Measurements from ENCODE around the gene LIPC.
"Not testable (repeated sequence)": the region's sequence is repeated elsewhere in the genome, so short reads cannot be mapped to it uniquely, and the experiment has no call there.

Gene LIPC

DNA sequence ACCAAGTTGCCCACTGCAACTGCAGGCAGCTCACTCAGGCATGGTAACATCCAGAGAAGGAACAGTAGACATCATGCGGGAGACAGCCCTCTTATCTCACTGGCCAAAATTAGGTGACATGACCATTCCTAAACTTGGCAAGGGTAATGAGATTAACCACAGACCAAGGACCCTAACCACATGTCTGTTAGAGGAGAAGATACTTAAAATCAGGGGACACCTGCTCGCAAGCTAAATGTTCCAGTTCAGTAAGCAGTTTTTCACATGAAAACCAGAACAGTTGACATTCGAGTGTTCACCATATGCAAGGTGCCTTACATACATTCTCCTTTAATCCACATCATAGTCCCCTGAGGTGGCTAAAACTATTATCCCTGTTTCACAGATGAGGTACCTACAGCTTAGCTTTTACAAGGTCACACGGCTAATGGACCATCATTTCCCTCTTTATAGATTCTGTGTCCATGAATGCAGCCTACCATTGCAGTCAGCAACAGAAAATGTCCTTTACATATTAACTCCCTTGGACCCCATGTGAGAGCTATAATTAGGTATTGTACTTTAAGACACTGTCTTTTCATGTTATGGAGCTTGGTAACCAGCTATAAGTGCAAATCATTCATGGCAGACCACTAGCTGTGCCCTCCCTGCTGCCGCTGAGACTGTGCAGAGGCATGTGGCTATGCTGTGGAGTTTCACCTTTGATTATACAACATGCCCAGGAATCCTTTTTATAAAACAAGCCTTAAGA is 154.1 kb downstream of the LIPC start:
- DNase-seq (ENCODE audit: low read depth), result no peak

DNA sequence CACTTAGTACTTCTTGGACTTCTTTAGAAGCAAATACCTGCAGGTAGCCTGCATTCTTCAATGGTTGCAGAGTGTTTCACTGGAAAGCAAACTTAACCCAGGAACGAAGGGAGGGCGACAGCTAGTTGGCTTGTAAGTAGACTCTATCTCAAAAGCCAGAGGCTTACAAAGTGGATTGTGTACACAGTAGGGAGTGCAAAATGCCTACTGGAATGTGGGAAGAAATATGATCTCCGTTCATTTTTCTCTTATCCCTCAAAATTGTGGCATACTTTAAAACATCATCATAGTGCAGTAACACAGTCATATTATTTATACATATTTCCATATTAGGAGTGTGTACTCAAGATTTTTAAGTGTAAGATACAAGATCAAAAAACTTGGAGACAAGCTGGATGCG is 155.7 kb downstream of the LIPC start:
- DNase-seq (ENCODE audit: low read depth), result no peak

DNA sequence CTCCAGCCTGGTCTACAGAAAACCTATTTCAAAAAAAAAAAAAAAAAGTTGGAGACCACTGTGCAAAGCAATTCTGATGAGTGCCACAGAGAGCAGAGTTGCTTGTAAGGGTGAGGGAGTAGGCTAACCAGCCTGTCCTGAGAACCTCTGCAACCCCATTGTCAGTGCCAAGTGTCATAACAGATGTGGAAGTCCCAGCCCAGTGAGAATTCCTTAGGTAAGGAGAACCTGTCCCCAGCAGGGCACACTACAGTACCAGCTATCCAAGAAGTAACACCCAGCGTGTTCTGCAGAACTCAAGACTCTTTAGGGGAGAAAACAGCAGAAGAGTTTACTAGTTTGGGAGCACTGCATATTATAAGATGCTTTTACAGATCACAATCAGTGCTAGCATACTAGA is 156.3 kb downstream of the LIPC start:
- no peak for DNase-seq (ENCODE audit: low read depth)

DNA sequence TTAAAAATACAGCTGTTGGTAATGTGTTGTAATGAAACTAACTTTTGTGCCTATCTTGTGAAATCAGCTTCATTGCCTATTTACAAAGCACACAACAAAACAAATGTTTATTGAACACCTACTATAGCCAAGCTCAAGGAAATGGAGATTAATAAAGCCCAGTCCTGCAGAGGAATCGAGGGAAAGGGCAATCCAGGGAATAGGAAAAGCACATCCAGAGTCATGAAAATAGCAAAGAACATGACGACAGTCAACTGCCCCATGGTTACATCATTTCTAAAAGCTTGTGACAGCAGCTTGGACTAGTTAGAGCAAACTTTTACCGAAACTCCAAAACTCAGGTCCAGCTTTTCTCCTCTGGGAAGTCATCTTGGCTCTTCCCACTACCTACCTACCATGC is 157.3 kb downstream of the LIPC start:
- no peak for DNase-seq (ENCODE audit: low read depth)

DNA sequence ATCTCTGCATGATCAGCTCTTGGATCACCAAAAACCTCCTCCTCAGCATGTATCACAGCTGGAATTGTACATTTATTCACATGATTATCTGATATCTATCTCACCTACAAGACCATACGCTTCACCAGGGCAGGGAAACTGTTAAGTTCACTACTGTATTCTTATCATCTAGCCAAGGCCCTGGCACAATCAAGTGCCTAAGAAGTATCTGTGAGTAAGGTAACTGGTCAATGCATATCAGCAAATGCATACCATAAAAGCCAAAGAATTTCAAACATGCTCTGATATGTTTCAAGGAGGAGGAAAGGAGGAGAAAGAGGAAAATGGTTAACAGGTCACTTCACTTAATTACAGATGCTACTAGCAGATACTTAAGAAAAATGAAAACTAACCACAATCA is 158.4 kb downstream of the LIPC start:
- no peak for DNase-seq (ENCODE audit: low read depth)

DNA sequence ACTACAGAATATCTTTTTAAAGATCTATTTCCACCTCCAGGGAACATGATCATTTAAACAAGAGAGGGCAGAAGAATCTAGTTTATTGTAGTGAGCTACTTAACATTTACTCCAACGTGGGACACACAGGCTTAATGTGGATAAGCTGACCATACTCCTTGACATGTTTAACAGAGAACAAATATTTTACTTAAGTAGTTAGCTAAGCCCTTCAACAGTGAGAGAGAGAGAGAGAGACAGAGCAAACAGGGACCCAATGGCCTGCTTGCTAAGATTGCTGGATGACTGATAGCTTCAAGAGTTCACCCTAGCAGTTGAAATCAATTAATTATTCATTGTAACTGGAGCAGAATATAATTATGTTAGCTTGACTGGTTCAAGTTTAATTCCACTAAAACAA is 159.1 kb downstream of the LIPC start:
- no peak for DNase-seq (ENCODE audit: low read depth)

DNA sequence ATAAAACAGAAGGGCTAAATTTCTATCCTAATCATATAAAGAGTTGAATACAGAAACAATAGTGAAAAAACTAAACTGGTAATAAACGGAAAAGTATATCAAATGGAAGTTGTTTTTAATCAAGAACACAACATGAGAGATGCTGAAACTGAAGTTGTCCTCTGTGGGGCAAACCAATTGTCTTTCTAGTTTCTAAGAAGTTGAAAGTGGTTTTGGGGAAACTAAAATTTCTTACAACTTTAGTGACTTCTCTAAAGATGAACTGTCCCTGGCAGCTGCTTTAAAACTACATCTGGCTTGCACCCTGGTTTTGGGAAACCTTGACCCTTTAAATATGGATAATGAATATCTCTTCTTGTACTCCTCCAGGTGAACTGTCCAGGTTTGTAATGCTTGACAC is 162.1 kb downstream of the LIPC start:
- DNase-seq (ENCODE audit: low read depth), result no peak

DNA sequence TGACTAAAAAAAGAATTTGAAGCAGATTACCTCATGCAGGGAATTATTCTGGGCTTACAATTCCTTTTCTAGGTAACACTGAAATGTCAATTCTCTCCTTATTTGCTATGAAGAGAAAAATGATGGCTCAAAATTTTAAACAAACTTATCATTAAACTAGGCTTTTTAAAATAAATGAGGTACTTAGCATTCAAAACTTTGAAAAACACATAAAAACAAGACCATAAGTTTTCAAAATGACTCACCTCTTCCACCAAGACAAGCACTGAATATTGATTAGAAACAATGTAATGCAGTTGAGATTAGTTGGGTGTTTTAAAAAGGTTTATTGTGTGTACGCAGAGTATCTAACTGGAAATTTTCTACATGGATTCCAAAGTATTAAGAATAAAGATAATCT is 163.1 kb downstream of the LIPC start:
- no peak for DNase-seq (ENCODE audit: low read depth)

DNA sequence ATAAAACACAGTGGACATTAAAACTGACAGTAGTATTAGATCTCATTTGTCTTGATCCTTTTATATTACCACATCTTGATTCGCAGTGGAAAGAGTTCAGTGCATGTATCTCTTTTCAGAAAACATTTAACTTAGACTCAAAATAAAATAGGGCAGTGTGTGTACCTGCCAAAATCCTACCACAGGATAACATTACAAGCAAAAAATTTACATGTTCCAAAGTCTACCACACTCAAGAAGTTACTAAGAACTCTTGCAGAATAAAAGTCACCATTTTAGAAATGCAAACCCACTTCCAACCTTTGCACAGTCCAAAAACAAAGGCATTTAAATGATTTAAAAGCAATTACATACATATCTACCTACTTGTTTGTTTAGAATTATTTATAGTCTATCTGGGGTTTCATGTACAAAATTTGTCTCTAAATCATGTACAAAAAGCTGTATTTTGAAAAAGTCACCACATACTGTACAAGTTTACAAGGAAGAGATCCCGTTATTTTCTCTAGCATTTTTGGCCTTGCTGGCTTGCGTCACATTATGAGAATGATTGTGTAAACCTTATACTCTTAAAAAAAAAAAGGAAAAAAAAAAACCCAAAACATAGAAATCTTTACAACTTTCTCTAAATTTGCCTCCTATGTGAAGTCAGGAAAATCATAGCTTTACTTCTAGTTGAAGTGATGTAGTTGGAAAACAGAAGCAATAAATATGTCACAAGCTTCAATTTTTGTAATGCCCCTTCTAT is 163.9 kb downstream of the LIPC start:
- no peak for DNase-seq (ENCODE audit: low read depth)

DNA sequence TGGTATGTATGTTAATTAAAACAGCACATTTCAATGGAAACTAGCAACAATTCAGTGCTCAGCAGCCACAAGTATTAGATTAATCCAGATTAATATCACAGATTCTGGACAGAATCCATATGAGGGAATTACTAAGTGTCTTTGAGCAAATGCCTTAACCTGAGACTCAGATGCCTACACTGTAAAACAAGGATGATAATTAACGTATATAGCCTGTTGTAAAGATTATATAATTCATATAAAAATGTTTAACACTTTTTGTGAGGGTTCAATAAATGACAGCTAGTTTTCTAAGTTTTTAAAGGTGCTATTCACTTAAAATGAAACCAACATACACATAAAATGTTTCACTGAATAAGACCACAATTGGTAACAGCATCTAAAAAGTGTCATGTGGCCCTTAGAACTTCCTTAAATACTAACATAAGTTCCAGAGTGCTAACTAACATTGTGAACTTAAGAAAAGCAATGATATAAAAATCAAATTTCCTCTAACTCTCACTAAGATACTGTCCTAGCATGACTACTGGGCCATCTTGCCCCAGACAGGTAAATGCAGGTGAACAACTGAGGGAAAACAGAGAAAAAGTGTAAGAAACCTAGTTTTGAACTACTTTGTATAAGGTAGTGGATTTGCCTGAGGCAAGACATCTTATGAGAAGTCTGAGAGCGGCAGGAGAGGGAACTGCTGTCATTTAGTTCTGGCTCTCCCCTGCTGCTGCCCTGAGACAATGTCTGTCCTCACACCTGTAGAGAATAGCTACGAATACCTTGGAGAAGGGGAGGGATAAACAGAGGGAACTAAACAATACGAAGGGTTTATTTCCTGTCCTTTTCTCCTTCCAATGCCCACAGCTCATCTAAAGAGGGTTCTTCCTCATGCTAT is 166.4 kb downstream of the LIPC start:
- no peak for DNase-seq (ENCODE audit: low read depth)

DNA sequence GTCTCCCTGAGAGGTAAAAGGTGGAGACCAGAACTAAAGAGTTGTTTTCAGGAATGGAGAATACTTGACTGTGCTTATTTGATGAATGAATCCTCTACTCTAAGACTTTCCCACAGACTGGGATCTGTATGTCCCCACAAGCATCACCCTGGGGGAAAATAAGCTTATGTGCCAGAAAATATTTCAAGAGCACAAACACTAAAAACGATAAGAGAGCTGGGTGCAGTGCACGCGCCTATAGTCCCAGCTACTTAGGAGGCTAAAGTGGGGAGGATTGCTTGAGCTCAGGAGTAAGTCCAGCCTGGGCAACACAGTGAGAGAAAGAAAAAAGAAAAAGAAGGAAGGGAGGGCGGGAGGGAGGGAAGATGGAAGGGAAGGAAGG is 167.0 kb downstream of the LIPC start:
- DNase-seq (ENCODE audit: low read depth), result no peak

DNA sequence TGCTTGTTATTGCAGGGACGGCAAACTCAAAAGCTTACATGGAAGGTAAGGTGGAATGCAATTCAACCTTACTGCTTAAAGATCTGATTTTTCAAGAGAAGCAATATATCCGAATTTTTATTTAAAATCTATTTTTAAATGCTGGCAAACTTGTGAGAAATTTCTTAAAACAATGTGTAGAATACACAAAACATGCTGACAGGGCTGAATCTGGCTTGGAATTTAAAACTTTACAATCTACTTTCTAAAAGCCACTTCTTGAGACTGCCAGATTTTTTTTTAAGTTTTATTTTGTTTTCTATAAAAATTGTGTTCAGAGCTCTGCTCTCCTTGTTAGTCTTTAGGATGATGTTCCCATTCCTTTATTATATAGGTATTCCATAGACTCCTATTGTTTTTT is 171.0 kb downstream of the LIPC start:
- no peak for DNase-seq (ENCODE audit: low read depth)

DNA sequence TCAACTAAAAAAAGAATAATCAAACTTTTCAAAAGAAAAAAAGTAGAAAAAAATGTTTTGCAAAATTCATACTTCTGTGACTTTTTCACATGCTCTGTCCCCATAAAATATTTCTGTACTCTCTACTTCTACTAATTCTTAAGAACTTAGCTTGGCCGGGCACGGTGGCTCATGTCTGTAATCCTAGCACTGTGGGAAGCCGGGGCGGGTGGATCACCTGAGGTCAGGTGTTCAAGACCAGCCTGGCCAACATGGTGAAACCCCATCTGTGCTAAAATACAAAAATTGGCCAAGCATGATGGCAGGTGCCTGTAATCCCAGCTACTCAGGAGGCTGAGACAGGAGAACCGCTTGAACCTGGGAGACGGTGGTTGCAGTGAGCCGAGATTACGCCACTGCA is 172.1 kb downstream of the LIPC start:
- DNase-seq (ENCODE audit: low read depth), result not testable (repeated sequence)

DNA sequence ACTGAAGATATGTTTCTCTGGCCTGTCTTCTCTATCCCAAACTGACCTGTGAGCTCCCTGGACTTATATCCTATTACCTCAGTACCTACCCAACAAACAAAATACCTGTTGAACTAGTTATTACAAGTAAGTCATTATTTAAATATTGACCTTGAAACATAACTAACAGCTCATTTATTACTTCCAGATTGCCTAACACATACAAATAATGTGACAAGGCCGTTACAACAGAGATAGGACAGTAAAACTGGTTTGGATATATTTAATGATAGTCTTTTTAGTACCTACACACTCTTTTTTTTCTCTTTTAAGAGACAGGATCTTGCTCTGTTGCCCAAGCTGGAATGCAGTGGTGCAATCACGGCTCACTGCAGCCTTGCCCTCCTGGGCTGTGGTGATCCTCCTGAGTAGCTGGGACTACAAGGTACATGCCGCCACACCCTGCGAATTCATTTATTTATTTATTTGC is 172.7 kb downstream of the LIPC start:
- no peak for DNase-seq (ENCODE audit: low read depth)

DNA sequence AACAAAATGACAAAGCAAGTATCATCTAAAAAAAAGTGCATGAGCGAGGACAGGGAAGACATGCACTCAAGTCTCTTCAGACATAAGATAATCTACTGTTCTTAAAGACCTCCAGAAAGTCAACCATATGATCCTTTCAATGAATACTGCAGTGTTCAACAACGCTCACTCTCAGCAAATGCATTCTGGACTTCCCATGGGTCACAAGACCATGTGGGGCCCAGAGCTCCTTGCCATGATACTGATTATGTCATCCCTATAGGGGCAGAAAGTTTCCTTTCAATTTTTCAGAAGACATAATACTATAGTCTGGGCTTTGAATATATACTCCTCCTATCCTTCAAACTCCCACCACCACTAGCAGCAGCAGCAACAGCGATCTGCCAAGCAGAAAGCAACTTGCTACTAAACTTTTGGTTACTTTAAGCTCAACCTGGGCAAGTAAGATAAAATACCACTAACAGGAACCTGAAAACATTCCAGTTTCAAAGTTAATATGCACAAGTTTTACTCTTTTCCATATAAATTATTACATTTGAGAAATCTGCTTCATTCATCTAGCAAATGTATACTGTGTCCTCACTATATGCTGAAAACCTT is 174.2 kb downstream of the LIPC start:
- DNase-seq (ENCODE audit: low read depth), result no peak

DNA sequence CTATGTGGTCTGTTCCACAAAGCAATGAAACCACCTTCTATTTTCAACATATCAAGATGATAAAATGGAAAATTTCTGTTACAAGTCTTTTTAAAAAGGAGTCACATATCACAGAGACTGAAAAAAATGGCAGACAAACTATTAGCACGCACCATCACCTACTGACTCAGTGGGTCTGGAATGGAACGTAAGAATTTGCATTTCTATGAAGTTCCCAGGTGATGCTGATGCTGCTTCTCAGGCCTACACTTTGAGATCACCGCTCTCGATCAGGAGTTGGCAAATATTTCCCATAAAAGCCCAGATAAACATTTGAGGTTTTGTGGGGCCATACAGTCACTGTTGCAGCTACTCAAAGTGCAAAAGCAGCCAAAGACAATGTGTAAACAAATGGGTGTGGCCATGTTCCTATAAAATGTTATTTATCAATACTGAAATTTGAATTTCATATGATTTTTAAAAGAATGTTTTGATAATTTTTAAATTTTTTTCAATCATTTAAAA is 174.8 kb downstream of the LIPC start:
- DNase-seq (ENCODE audit: low read depth), result no peak

DNA sequence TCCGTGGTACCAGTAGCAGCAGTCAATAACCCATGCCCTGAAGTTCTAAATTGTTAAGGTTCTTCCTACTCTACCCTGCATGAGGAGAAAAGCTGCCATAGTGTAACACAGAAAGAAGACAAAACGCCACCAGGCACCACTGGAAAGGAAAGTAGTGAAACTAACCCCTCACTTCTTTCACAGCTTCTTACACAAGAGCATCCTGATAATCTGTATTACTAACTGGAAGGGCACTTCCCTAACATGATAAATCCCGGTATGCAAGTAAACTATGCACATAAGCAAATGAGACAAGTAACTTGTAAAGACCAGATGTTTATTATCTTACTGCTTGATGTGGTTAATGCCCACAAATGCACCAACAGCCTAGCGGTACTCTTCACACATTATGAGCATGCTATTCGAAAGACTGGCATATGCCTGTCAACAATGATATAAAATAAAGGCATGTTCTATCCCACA is 176.4 kb downstream of the LIPC start:
- no peak for DNase-seq (ENCODE audit: low read depth)

DNA sequence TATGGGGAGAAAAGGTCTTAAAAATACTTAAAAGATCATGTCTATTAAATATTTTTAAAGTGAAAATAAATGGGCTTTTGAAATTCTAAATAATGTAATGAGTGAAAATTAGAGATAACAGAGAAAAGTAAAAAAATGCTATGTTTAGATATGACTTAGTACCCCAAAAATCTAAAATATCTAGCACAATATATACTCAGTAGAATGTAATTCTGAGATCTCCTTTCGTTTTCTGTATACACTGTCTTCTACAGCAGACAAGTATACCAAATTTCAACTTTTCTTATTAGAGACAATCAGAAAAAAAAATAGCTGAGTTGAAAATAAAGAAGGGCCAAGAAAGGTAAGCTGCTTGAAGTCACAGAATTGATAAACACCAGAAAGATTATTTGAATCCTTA is 176.9 kb downstream of the LIPC start:
- DNase-seq (ENCODE audit: low read depth), result no peak

DNA sequence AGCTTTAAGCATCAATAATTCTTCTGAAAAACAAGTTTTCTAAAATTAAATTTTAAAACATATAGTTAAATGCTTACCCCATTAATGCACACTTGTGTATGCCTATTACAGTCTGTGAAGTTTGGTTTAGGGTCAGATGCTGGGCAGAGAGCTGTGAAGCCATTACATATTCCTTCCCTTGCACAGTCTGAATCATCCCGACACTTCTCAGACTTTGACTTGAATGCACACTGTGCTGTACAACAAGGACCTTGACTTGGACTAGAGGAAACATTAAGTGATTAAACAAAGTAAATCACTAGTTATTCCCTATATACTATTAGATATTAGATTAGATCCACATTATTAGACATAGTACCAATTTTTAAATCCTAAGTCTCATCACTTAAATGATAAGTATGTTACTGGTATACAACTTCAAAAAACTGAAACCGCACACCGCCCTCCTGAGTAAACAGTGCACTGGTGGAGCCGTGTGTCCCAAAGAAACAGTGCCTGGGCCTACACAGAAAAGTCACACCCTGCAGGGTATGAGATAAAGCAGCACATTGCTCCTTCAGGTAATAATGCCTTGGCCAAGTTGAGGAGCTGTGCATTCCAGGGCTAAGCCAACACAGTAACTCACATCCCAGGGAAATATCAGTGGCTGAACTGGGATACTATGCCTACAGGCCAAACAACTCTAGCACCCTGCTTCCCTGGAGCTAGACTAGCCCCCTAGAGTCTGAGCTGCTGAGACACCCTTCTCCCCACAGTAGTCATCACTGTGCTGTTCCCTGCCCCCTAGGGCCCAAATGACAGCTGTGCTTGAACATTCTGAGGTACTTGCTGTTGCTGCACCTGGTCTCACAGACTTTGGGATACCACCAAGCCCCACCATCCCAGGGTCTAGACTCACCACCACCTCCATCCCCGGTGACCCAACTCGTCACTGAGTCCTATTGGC is 180.2 kb downstream of the LIPC start:
- no peak for DNase-seq (ENCODE audit: low read depth)

DNA sequence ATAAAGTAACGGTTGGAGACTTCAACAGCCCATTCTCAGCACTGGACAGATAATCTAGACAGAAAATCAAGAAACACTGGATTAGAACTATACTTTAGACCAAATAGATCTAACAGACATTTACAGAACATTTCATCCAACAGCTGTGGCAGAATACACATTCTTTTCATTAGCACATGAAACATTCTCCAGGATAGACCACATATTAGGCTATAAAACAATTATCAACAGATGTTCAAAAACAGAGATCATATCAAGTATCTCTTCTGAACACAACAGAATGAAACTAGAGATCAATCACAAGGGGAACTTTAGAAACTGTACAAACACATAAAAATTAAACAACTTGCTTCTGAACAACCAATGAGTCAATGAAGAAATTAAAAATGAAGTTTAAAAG is 184.4 kb downstream of the LIPC start:
- no peak for DNase-seq (ENCODE audit: low read depth)
